H1 (cell line): ENCODE measurements around the gene TPP2. TPM values are rescaled to one million over a fixed set of nuclear protein-coding genes. Genes with fewer than 3 reads are reported as not detected.

Experiments used
- CTCF ChIA-PET: fragments of 300-600 bp; sonication (Branson Sonifier 250); formaldehyde crosslinking; loops from one replicate; lab custom pipeline; 2021; ENCODE audit not compliant: partially characterized antibody; lab: Charles Lee
- POLR2A ChIA-PET: fragments of 300-600 bp; sonication (Branson Sonifier 250); formaldehyde crosslinking; loops from one replicate; lab custom pipeline; 2021; ENCODE audit warnings: inconsistent platforms; ENCODE audit not compliant: partially characterized antibody; lab: Charles Lee
- DNase-seq, 2 experiments: peaks; one replicate each; pipeline versions ENCODE4 v3.0.0 to v3.0.0-alpha.2; 2010 to 2022; ENCODE audit warnings: low spot score in 2 of 2, low read depth in 1 of 2, mixed read lengths in 1 of 2
- FAIRE-seq: peaks from 2 replicates; lab custom pipeline; 2011; peaks lifted over from hg19 to GRCh38; lab: Jason Lieb, UNC
- H2AFZ ChIP-seq: 2 replicates; pipeline ENCODE4 v1.8.1; 2012; ENCODE audit warnings: low read length, inconsistent platforms
- H2AK5ac ChIP-seq: 2 replicates; pipeline ENCODE4 v1.6.1; 2013; ENCODE audit warnings: low read depth, low read length
- H2BK120ac ChIP-seq: replicated peaks from 2 replicates; pipeline ENCODE3; 2013; ENCODE audit warnings: low read depth, low read length, inconsistent platforms
- H2BK12ac ChIP-seq: 2 replicates; pipeline ENCODE4 v1.6.1; 2013; ENCODE audit warnings: low read depth, low read length
- H2BK15ac ChIP-seq: 2 replicates; pipeline ENCODE4 v1.6.1; 2013; ENCODE audit warnings: low read length
- H2BK20ac ChIP-seq: 2 replicates; pipeline ENCODE4 v1.6.1; 2013; ENCODE audit warnings: low read length
- H2BK5ac ChIP-seq: 2 replicates; pipeline ENCODE4 v1.6.1; 2013; ENCODE audit warnings: low read depth, low read length
- H3K14ac ChIP-seq: 2 replicates; pipeline ENCODE4 v1.6.1; 2013; ENCODE audit warnings: inconsistent platforms; ENCODE audit not compliant: insufficient read length
- H3K18ac ChIP-seq: 2 replicates; pipeline ENCODE4 v1.6.1; 2013; ENCODE audit warnings: low read length; ENCODE audit errors: extremely low read depth
- H3K23ac ChIP-seq: 2 replicates; pipeline ENCODE4 v1.6.1; 2013; ENCODE audit warnings: inconsistent platforms; ENCODE audit not compliant: insufficient read length
- H3K23me2 ChIP-seq: 2 replicates; pipeline ENCODE4 v1.6.1; 2013; ENCODE audit warnings: low read depth, low read length
- H3K27ac ChIP-seq: 2 replicates; pipeline ENCODE4 v1.6.1; 2011; ENCODE audit warnings: low read depth, low read length, inconsistent platforms
- H3K27me3 ChIP-seq, 4 experiments: replicated peaks in 1 of 4; 1 replicate in 1 of 4; 2 replicates in 3 of 4; pipeline versions ENCODE4 v1.6.1 to v1.8.1; 2011 to 2013; ENCODE audit warnings: low read length in 3 of 4, mild to moderate bottlenecking in 3 of 4, inconsistent platforms in 2 of 4, mixed read lengths in 2 of 4, moderate library complexity in 1 of 4; ENCODE audit not compliant: control insufficient read depth in 3 of 4, insufficient read depth in 3 of 4; ENCODE audit errors: extremely low read depth in 1 of 4
- H3K36me3 ChIP-seq, 4 experiments: 2 replicates each; pipeline versions ENCODE4 v1.6.1 to v1.8.1; 2011 to 2013; ENCODE audit warnings: mild to moderate bottlenecking in 4 of 4, low read length in 3 of 4, moderate library complexity in 2 of 4, control low read depth in 1 of 4, inconsistent platforms in 1 of 4; ENCODE audit not compliant: insufficient read depth in 4 of 4, control insufficient read depth in 2 of 4
- H3K4ac ChIP-seq: replicated peaks from 2 replicates; pipeline ENCODE3; 2013; ENCODE audit warnings: low read length, low read depth, mixed read lengths, inconsistent platforms; ENCODE audit not compliant: insufficient read length
- H3K4me1 ChIP-seq, 4 experiments: replicated peaks in 1 of 4; 1 replicate in 1 of 4; 2 replicates in 3 of 4; pipeline versions ENCODE4 v1.6.1 to v1.8.1; 2011 to 2013; ENCODE audit warnings: low read length in 3 of 4, inconsistent platforms in 2 of 4, mixed read lengths in 1 of 4; ENCODE audit not compliant: insufficient read depth in 4 of 4, control insufficient read depth in 3 of 4
- H3K4me2 ChIP-seq, 2 experiments: 2 replicates each; pipeline versions ENCODE4 v1.6.1 to v1.8.1; 2011 to 2013; ENCODE audit warnings: low read depth in 2 of 2, low read length in 2 of 2, control low read depth in 1 of 2, inconsistent platforms in 1 of 2, mild to moderate bottlenecking in 1 of 2; ENCODE audit not compliant: insufficient read depth in 1 of 2
- H3K4me3 ChIP-seq, 4 experiments: fragments of 200-600, 300-600 bp in 1 of 4; sonication (generic), shearing (Covaris generic), sonication (Bioruptor Twin) in 1 of 4; 2 replicates each; pipeline versions ENCODE4 v1.5.1 to v1.8.1; 2011 to 2016; ENCODE audit warnings: low read length in 4 of 4, low read depth in 3 of 4, control low read depth in 2 of 4, inconsistent platforms in 2 of 4, mild to moderate bottlenecking in 2 of 4, mixed read lengths in 1 of 4, moderate library complexity in 1 of 4; ENCODE audit not compliant: insufficient read depth in 2 of 4; ENCODE audit errors: extremely low read depth in 1 of 4
- H3K56ac ChIP-seq: replicated peaks from 2 replicates; pipeline ENCODE3; 2013; ENCODE audit warnings: low read depth, mild to moderate bottlenecking, mixed read lengths, low read length, inconsistent platforms; ENCODE audit not compliant: insufficient read length
- H3K79me1 ChIP-seq: 2 replicates; pipeline ENCODE4 v1.6.1; 2013; ENCODE audit warnings: low read depth, low read length, control low read depth
- H3K79me2 ChIP-seq, 2 experiments: 2 replicates each; pipeline versions ENCODE4 v1.6.1 to v1.8.1; 2012 to 2013; ENCODE audit warnings: low read length in 2 of 2, mild to moderate bottlenecking in 2 of 2, inconsistent platforms in 1 of 2; ENCODE audit not compliant: insufficient read depth in 2 of 2, control insufficient read depth in 1 of 2
- H3K9ac ChIP-seq, 4 experiments: replicated peaks in 1 of 4; 1 replicate in 1 of 4; 2 replicates in 3 of 4; pipeline versions ENCODE4 v1.6.1 to v1.8.1; 2011 to 2013; ENCODE audit warnings: low read depth in 3 of 4, low read length in 3 of 4, control low read depth in 2 of 4, mild to moderate bottlenecking in 2 of 4, moderate library complexity in 2 of 4, inconsistent platforms in 1 of 4; ENCODE audit errors: extremely low read depth in 1 of 4
- H3K9me3 ChIP-seq, 2 experiments: 2 replicates each; pipeline versions ENCODE4 v1.6.1 to v1.8.1; 2012 to 2013; ENCODE audit warnings: mild to moderate bottlenecking in 2 of 2, moderate library complexity in 2 of 2, control low read depth in 1 of 2, inconsistent platforms in 1 of 2, low read depth in 1 of 2, low read length in 1 of 2, mixed read lengths in 1 of 2; ENCODE audit not compliant: insufficient read depth in 2 of 2
- H4K20me1 ChIP-seq, 2 experiments: replicated peaks in 1 of 2; 2 replicates each; pipeline versions ENCODE3 to v1.8.1; 2011 to 2013; ENCODE audit warnings: inconsistent platforms in 2 of 2, low read length in 2 of 2, mild to moderate bottlenecking in 1 of 2; ENCODE audit not compliant: insufficient read depth in 2 of 2, control insufficient read depth in 1 of 2
- H4K5ac ChIP-seq: 2 replicates; pipeline ENCODE4 v1.6.1; 2013; ENCODE audit warnings: low read length, low read depth, mixed read lengths, inconsistent platforms; ENCODE audit not compliant: insufficient read length
- H4K8ac ChIP-seq: 2 replicates; pipeline ENCODE4 v1.8.0; 2013; ENCODE audit warnings: mild to moderate bottlenecking, moderate library complexity, low read length, inconsistent platforms; ENCODE audit not compliant: insufficient read depth; ENCODE audit errors: extremely low read depth
- H4K91ac ChIP-seq: replicated peaks from 2 replicates; pipeline ENCODE3; 2013; ENCODE audit warnings: low read length, mixed read lengths, inconsistent platforms; ENCODE audit not compliant: insufficient read length
- NANOG ChIP-seq: IDR thresholded peaks from 2 replicates; pipeline ENCODE4 v1.6.1; 2011; ENCODE audit warnings: low read length, low read depth, mild to moderate bottlenecking, inconsistent platforms; ENCODE audit not compliant: insufficient read depth, poor library complexity, severe bottlenecking
- WGBS, 2 experiments: shearing (Covaris generic) in 1 of 2; methylation state at CpG; one replicate each; pipeline versions ENCODE4 v1.1.6 to v1.1.7; 2013 to 2015; ENCODE audit warnings: low lambda C conversion rate in 2 of 2, mixed read lengths in 2 of 2, inconsistent platforms in 1 of 2, low coverage in 1 of 2, missing lambda C conversion rate in 1 of 2; ENCODE audit not compliant: insufficient replicate concordance in 2 of 2, insufficient coverage in 1 of 2, insufficient read length in 1 of 2; ENCODE audit errors: extremely low coverage in 1 of 2, missing lambda C conversion rate in 1 of 2; 5-methylcytosine and 5-hydroxymethylcytosine counted together
- polyA plus RNA-seq, 7 experiments: library from polyadenylated mRNA; depleted of rRNA in 3 of 7; stranded (reverse) in 5 of 7; unstranded in 2 of 7; fragments of >200 nt in 5 of 7; fragments of 200-250 nt in 2 of 7; gene quantifications; 1 replicate in 5 of 7; 2 replicates in 1 of 7; 4 replicates in 1 of 7; pipeline versions ENCODE4 v1.2.1 to v1.2.3, GENCODE V29; 2011 to 2013; ENCODE audit warnings: missing spikeins in 2 of 7, mixed read lengths in 2 of 7
- total RNA-seq: library from RNA; stranded (reverse); fragmentation: NEBNext Ultra II Directional; extraction: Animal tissue kit (Norgen Biotek cat#: 25700); gene quantifications from 2 replicates; pipeline ENCODE4 v1.2.1, GENCODE V29; 2021
- TF ChIP-seq, protein P1 (sequence below): IDR thresholded peaks from 2 replicates; pipeline ENCODE4 v1.6.1; 2012; ENCODE audit warnings: inconsistent platforms

Gene TPP2
- total and polyA plus RNA-seq, 2 of the 8 experiments (the other 6 are each of a cell fraction or from before 2014, with no cell fraction given), result 15.9 to 85.7 TPM

DNA sequence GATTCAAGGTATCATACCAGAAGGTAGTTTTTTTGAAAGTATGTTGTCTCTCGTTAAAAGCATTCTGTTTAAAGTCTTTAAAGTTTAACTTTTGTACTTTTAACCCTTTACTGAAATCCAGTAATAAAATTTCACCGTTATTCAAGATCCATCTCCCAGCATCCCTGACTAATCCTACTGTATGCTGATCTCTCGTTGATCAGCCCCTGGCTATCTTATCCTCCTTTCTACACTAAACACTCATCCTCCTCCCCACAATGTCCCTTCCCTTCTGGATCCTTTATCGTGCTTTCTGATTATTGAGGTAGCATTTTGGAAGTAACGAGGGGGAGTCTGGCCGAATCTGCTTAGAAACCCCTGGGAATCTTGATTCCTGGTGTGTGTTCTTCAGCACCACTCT, 1.3 kb downstream of the TPP2 start:
- Histone ChIP-seq H3K23me2 (peaks cover 4% of the 10 kb centered on the region), H2BK20ac (no peak overlapping the region), H3K27ac (no peak overlapping the region), H4K20me1 (peaks cover 10% of the 10 kb centered on the region in 2 experiments), H2AK5ac (no peak overlapping the region), H4K8ac (no peak overlapping the region), H3K14ac (no peak overlapping the region), H3K79me1 (0 out of 2 replicates have a peak, but pooled peaks cover 4% of the 10 kb centered on the region), H3K4me3 (peak overlapping the region; percentile 85 to 92 (median 88)), H3K4me2 (peak overlapping the region; percentile 71 to 84), H3K4ac (peak overlapping the region; percentile 9), H3K23ac (no peak overlapping the region), H4K91ac (no peak overlapping the region), H3K79me2 (peaks cover 37 to 71% of the 10 kb centered on the region in 2 experiments), H3K4me1 (peaks cover 3 to 6% (median 4%) of the 10 kb centered on the region in 4 experiments; a peak in 6 of 7 replicates), H2AFZ (no peak overlapping the region), H3K27me3 (no peaks in the 10 kb centered on the region), H3K9ac (peak overlapping the region in 1 of 4 experiments; percentile 81; a peak in 2 of 7 replicates), H3K9me3 (no peaks in the 10 kb centered on the region), H2BK15ac (no peak overlapping the region), H3K56ac (no peak overlapping the region), H3K36me3 (no peaks in the 10 kb centered on the region; a peak in 1 of 8 replicates), H2BK12ac (no peak overlapping the region), H2BK5ac (no peak overlapping the region), H3K18ac (no peak overlapping the region), H4K5ac (no peak overlapping the region), H2BK120ac (no peak overlapping the region)
- POLR2A ChIA-PET, result interaction anchor here (0.7 kb wide), 1 partner anchor 632 kb away, joined by 3 read pairs; no protein-coding TSS in a partner anchor
- WGBS, 2 experiments, result 12% methylated on average over 6 of the region's 6 CpGs; no CpG with 5 or more reads in 1 of the 2 experiments
- CTCF ChIA-PET, result interaction anchor here (0.7 to 1.2 kb wide), 2 partner anchors 17 to 1701 kb away, joined by 3 to 6 read pairs; no protein-coding TSS in a partner anchor
- FAIRE-seq (no peak), DNase-seq (no peak)
- TF ChIP-seq, protein P1, sequence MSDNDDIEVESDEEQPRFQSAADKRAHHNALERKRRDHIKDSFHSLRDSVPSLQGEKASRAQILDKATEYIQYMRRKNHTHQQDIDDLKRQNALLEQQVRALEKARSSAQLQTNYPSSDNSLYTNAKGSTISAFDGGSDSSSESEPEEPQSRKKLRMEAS, result no peak
- no peak for TF ChIP-seq NANOG
